HL-60 (cell line): ENCODE data around the gene FAT4.

Experiments
- DNase-seq, 2 experiments: peaks; one replicate each; pipeline ENCODE4 v3.0.0-alpha.2; 2010 to 2020; ENCODE audit warnings: low read depth in 1 of 2, low spot score in 1 of 2
- H3K27ac ChIP-seq: fragments of 250-450 bp; sonication (Bioruptor Pico); replicated peaks from 2 replicates; pipeline ENCODE4 v1.5.1; 2020; ENCODE audit warnings: mild to moderate bottlenecking, moderate library complexity
- H3K27me3 ChIP-seq: fragments of 250-450 bp; sonication (Bioruptor Pico); 2 replicates; pipeline ENCODE4 v1.5.1; 2021; ENCODE audit warnings: mild to moderate bottlenecking, moderate library complexity; ENCODE audit not compliant: insufficient read depth, poor library complexity, severe bottlenecking
- H3K4me3 ChIP-seq: replicated peaks from 2 replicates; pipeline ENCODE4 v1.5.1; 2011; ENCODE audit warnings: mild to moderate bottlenecking, control low read depth, low read length; ENCODE audit not compliant: insufficient read depth
- CTCF ChIP-seq: IDR thresholded peaks from one replicate; pipeline ENCODE4 v1.5.1; 2011; ENCODE audit warnings: low read length, control low read depth, inconsistent platforms; ENCODE audit not compliant: insufficient read depth
- GABPA ChIP-seq: IDR thresholded peaks from 2 replicates; pipeline ENCODE4 v1.6.1; 2012; ENCODE audit warnings: low read depth
- POLR2AphosphoS5 ChIP-seq: IDR thresholded peaks from 2 replicates; pipeline ENCODE4 v1.6.1; 2012; ENCODE audit warnings: low read depth
- REST ChIP-seq: IDR thresholded peaks from 2 replicates; pipeline ENCODE4 v1.6.1; 2012; ENCODE audit warnings: low read depth; ENCODE audit not compliant: insufficient replicate concordance
- SPI1 ChIP-seq: IDR thresholded peaks from 2 replicates; pipeline ENCODE4 v1.6.1; 2012; ENCODE audit warnings: low read depth, mild to moderate bottlenecking, borderline replicate concordance

The FAT4 gene

GRCh38 chr4:125315576-125316400 is 1.0 kb downstream of the FAT4 start:
- no peak overlapping the region for H3K27ac ChIP-seq

GRCh38 chr4:125316401-125316790 is 1.6 kb downstream of the FAT4 start:
- TF ChIP-seq CTCF (no peak), GABPA (no peak), SPI1 (no peak), REST (no peak), POLR2AphosphoS5 (no peak)
- H3K4me3 ChIP-seq: no peak overlapping the region

More at GRCh38 chr4:125315576-125316400, 1.0 kb downstream of the FAT4 start:
- no peak for DNase-seq
- TF ChIP-seq GABPA (no peak), SPI1 (no peak), CTCF (no peak), POLR2AphosphoS5 (no peak), REST (no peak)
- Histone ChIP-seq H3K4me3 (peak overlapping the region; percentile 53), H3K27me3 (peaks cover 38% of the 10 kb centered on the region)

GRCh38 chr4:125316791-125317524 is 2.2 kb downstream of the FAT4 start:
- Histone ChIP-seq H3K27me3 (peaks cover 38% of the 10 kb centered on the region), H3K4me3 (no peak overlapping the region), H3K27ac (no peak overlapping the region)
- no peak for TF ChIP-seq POLR2AphosphoS5
- TF ChIP-seq CTCF: no peak
- TF ChIP-seq GABPA: no peak
- no peak for TF ChIP-seq SPI1
- TF ChIP-seq REST: no peak
- no peak for DNase-seq

More at GRCh38 chr4:125316401-125316790, 1.6 kb downstream of the FAT4 start:
- DNase-seq: no peak
- H3K27ac ChIP-seq: no peak overlapping the region
- H3K27me3 ChIP-seq: peaks cover 38% of the 10 kb centered on the region
